Cardiac fibroblast (primary cell): ENCODE data around the gene DPYSL4.

Experiments
- DNase-seq, 2 donors: peaks; one replicate each; pipeline versions ENCODE4 v3.0.0 to v3.0.0-alpha.2; 2010; ENCODE audit warnings: low read depth in 2 of 2
- H3K4me3 ChIP-seq, 2 donors: replicated peaks in 1 of 2; 1 replicate in 1 of 2; 2 replicates in 1 of 2; pipeline ENCODE4 v1.5.1; 2011; ENCODE audit warnings: low read depth in 2 of 2, low read length in 2 of 2, mild to moderate bottlenecking in 2 of 2, moderate library complexity in 1 of 2
- CTCF ChIP-seq: IDR thresholded peaks from one replicate; pipeline ENCODE4 v1.5.1; 2011; ENCODE audit warnings: low read depth, mild to moderate bottlenecking, low read length, inconsistent platforms

Gene DPYSL4

GRCh38 chr10:132150777-132151176 lies 36.0 kb upstream of the DPYSL4 start:
- TF ChIP-seq CTCF, result no peak
- no peak overlapping the region for H3K4me3 ChIP-seq
- DNase-seq, result no peak

- TF ChIP-seq CTCF, result no peak
- no peak overlapping the region for H3K4me3 ChIP-seq
- DNase-seq, result no peak
Observed at GRCh38 chr10:132151286-132151950, 35.3 kb upstream of the DPYSL4 start.

GRCh38 chr10:132151951-132152505 lies 34.7 kb upstream of the DPYSL4 start:
- DNase-seq, result no peak
- no peak for TF ChIP-seq CTCF
- no peak overlapping the region for H3K4me3 ChIP-seq

- H3K4me3 ChIP-seq, result no peak overlapping the region
- no peak for DNase-seq
- no peak for TF ChIP-seq CTCF
Observed at GRCh38 chr10:132152896-132153580, 33.7 kb upstream of the DPYSL4 start.

GRCh38 chr10:132153616-132154217 lies 33.0 kb upstream of the DPYSL4 start:
- TF ChIP-seq CTCF, result no peak
- DNase-seq, result no peak
- H3K4me3 ChIP-seq, result no peak overlapping the region

GRCh38 chr10:132154440-132154839 lies 32.3 kb upstream of the DPYSL4 start:
- no peak overlapping the region for H3K4me3 ChIP-seq
- TF ChIP-seq CTCF, result no peak
- no peak for DNase-seq
